Right lobe of liver (tissue), 6 donors: Measurements from ENCODE around the gene PMEL. TPM values are rescaled to one million over a fixed set of nuclear protein-coding genes. Genes with fewer than 3 reads are reported as not detected.
"Not testable (repeated sequence)": the region's sequence is repeated elsewhere in the genome, so short reads cannot be mapped to it uniquely, and the experiment has no call there.

Source experiments
- ATAC-seq, 4 donors: fragments of 200-7000 bp; cut with Tn5 transposase; one replicate each; pipeline ENCODE4 v1.9.1; 2020; ENCODE audit warnings: mild to moderate bottlenecking in 4 of 4, moderate library complexity in 4 of 4
- DNase-seq, 3 donors: peaks; one replicate each; pipeline ENCODE4 v3.0.0-alpha.2; 2020
- H3K27ac ChIP-seq, 3 donors: fragments of 200-600 bp; one replicate each; pipeline ENCODE4 v1.8.0; 2022
- H3K27me3 ChIP-seq, 2 donors: fragments of 200-600 bp; one replicate each; pipeline ENCODE4 v1.8.0; 2022
- H3K36me3 ChIP-seq, 4 donors: fragments of 200-600 bp; sonication (generic) in 1 of 4; one replicate each; pipeline versions ENCODE4 v1.5.1 to v1.8.0; 2017 to 2022; ENCODE audit warnings: control low read depth in 1 of 4
- H3K4me1 ChIP-seq, 4 donors: fragments of 200-600 bp; sonication (generic) in 1 of 4; one replicate each; pipeline versions ENCODE4 v1.5.1 to v1.8.0; 2017 to 2022; ENCODE audit warnings: control low read depth in 1 of 4
- H3K4me3 ChIP-seq, 3 donors: fragments of 200-600 bp; one replicate each; pipeline ENCODE4 v1.8.0; 2022
- H3K9me3 ChIP-seq, 4 donors: fragments of 200-600 bp; sonication (generic) in 1 of 4; one replicate each; pipeline versions ENCODE4 v1.5.1 to v1.8.0; 2017 to 2022; ENCODE audit warnings: control low read depth in 1 of 4
- POLR2A ChIP-seq: fragments of 450-650 bp; IDR thresholded peaks from one replicate; pipeline ENCODE4 v1.6.1; 2017; ENCODE audit warnings: antibody characterized with exemption, mild to moderate bottlenecking
- WGBS: methylation state at CpG from one replicate; pipeline ENCODE4 v1.1.6; 2018; ENCODE audit warnings: low coverage, low lambda C conversion rate; ENCODE audit not compliant: insufficient coverage; ENCODE audit errors: missing lambda C conversion rate; 5-methylcytosine and 5-hydroxymethylcytosine counted together
- intact Hi-C, 2 donors: fragments of 100-400 bp; cut with DNase I; formaldehyde crosslinking; loops; one replicate each; pipeline versions ENCODE4 v1.11.2 to v1.14.1; 2022
- total RNA-seq, 6 experiments: library from RNA; depleted of rRNA in 2 of 6; stranded (reverse); fragments of >200 nt in 2 of 6; fragmentation: NEBNext Ultra II Directional in 3 of 6; extraction: Animal tissue kit (Norgen Biotek cat#: 25700) in 3 of 6; gene quantifications; one replicate each; pipeline versions ENCODE4 v1.1.0 to v1.2.4, GENCODE V29; 2016 to 2023
- TF ChIP-seq, protein P1 (sequence below), 4 donors: fragments of 200-600 bp in 3 of 4; fragments of 450-650 bp in 1 of 4; IDR thresholded peaks; one replicate each; pipeline versions ENCODE4 v1.5.1 to v1.8.0; 2016 to 2022; ENCODE audit warnings: antibody characterized with exemption in 4 of 4, mild to moderate bottlenecking in 2 of 4
- donor health status: DM: no; HTN: yes; CAD: no.
- donor health status: DM: no; HTN: no; CAD: no.
- donor health status: DM: no; HTN: no; CAD: no.
- donor health status: DM: no; HTN: yes; CAD: no.
- donor health status: DM: no; HTN: yes; CAD: no.

The PMEL gene
- total RNA-seq, 6 experiments from 2014 or later = 1.5 to 4.5 (median 2.7) TPM

DNA sequence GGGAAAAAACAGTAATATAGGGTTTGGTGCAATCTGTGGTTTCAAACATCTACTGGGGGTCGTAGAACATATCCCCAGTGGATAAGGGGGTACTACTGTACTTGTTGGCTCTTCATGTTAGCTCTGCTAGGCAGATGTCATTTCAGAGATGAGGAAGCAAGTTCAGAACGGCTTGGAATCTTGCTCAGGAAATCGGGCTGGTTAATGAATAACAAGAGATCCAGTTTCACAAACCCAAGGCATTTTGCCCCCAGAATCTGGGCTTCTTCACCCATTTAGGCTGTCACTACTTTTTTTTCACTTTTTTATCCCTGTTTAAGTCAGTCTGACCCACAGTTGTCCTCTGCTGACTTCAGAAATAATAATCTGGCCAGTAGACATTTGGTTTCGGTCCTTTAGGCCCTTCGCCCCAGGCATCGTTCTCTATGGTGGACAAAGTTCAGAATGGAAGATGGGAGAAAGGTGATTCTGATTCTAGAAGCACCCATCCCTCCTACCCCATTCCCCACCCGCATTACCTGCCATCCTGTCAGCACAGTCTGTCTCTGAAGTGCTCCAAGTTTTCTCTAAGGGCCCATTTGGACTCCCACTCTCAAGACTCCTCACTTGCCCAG lies 35.8 kb upstream of the PMEL start:
- H3K36me3 ChIP-seq = peaks cover 0 to 21% (median 7%) of the 10 kb centered on the region in 4 donors
- ATAC-seq (peak in 3 of 4 donors; percentile 14 to 33 (median 19)), DNase-seq (no peak)
- TF ChIP-seq, protein P1, sequence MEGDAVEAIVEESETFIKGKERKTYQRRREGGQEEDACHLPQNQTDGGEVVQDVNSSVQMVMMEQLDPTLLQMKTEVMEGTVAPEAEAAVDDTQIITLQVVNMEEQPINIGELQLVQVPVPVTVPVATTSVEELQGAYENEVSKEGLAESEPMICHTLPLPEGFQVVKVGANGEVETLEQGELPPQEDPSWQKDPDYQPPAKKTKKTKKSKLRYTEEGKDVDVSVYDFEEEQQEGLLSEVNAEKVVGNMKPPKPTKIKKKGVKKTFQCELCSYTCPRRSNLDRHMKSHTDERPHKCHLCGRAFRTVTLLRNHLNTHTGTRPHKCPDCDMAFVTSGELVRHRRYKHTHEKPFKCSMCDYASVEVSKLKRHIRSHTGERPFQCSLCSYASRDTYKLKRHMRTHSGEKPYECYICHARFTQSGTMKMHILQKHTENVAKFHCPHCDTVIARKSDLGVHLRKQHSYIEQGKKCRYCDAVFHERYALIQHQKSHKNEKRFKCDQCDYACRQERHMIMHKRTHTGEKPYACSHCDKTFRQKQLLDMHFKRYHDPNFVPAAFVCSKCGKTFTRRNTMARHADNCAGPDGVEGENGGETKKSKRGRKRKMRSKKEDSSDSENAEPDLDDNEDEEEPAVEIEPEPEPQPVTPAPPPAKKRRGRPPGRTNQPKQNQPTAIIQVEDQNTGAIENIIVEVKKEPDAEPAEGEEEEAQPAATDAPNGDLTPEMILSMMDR (IDR thresholded peaks at IDR 0.05) = no peak
- no peak for TF ChIP-seq POLR2A
- H3K4me1 ChIP-seq = peaks cover 0 to 36% (median 7%) of the 10 kb centered on the region in 4 donors
- peak overlapping the region in 1 of 3 donors; percentile 13 for H3K4me3 ChIP-seq
- no peaks in the 10 kb centered on the region for H3K27me3 ChIP-seq
- intact Hi-C loops = no loop called here
- WGBS = 26% methylated on average over 7 of the region's 7 CpGs
- no peaks in the 10 kb centered on the region for H3K9me3 ChIP-seq
- peak overlapping the region; percentile 62 to 81 (median 70) for H3K27ac ChIP-seq

DNA sequence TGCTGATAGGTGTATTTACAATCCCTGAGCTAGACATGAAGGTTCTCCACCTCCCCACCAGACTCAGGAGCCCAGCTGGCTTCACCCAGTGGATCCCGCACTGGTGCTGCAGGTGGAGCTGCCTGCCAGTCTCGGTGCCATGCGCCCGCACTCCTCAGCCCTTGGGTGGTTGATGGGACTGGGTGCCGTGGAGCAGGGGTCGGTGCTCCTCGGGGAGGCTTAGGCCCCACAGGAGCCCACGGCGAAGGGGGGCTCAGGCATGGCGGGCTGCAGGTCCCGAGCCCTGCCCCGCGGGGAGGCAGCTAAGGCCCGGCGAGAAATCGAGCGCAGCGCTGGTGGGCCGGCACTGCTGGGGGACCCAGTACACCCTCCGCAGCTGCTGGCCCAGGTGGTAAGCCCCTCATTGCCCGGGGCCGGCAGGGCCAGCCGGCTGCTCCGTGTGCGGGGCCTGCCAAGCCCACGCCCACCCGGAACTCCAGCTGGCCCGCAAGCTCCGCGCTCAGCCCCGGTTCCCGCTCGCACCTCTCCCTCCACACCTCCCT lies 34.2 kb upstream of the PMEL start:
- intact Hi-C loops = loop anchor here (5.0 to 10.0 kb wide), 2 partner anchors 42 to 45 kb away; partner anchors contain the start of gene RPS26 (in 2 of the 2)
- not testable (repeated sequence) for DNase-seq

DNA sequence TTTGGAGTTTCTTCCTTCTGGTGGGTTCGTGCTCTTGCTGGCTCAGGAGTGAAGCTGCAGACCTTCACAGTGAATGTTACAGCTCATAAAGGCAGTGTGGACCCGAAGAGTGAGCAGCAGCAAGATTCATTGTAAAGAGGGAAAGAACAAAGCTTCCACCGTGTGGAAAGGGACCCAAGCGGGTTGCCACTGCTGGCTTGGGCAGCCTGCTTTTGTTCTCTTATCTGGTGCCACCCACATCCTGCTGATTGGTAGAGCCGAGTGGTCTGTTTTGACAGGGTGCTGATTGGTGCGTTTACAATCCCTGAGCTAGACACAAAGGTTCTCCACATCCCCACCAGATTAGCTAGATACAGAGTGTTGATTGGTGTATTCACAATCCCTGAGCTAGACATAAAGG lies 33.7 kb upstream of the PMEL start:
- not testable (repeated sequence) for H3K27ac ChIP-seq, H3K9me3 ChIP-seq, H3K4me3 ChIP-seq, ATAC-seq, DNase-seq, H3K27me3 ChIP-seq
- Histone ChIP-seq H3K36me3 (peaks cover 0 to 21% (median 7%) of the 10 kb centered on the region in 4 donors), H3K4me1 (peaks cover 0 to 52% (median 10%) of the 10 kb centered on the region in 4 donors)
- intact Hi-C loops = loop anchor here (5.0 to 10.0 kb wide), 2 partner anchors 43 to 45 kb away; partner anchors contain the start of gene RPS26 (in 2 of the 2)
- 46% methylated on average over 4 of the region's 6 CpGs for WGBS

More for the DNA sequence above, 34.2 kb upstream of the PMEL start:
- not testable (repeated sequence) for H3K27me3 ChIP-seq, ATAC-seq, H3K9me3 ChIP-seq, H3K27ac ChIP-seq, H3K4me3 ChIP-seq
- peaks cover 0 to 47% (median 10%) of the 10 kb centered on the region in 4 donors for H3K4me1 ChIP-seq
- H3K36me3 ChIP-seq = peaks cover 0 to 21% (median 7%) of the 10 kb centered on the region in 4 donors
- WGBS = no CpG with 5 or more reads among the region's 33 CpGs

DNA sequence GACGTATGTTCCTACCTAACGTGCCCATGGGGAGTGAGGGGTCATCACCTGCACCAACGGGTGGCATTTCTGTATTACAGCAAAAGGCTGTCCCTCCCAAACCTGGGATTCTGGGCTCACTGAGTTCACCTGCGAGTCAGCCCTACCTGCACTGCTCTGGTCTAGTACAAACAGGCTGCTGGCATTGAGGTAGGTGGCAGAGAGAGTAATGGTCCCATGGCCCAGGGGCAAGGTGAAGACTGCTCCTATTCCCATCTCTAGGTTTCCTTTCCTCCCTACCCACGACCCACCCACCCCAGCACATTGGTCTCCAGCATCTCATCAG lies 31.7 kb upstream of the PMEL start:
- H3K36me3 ChIP-seq = peaks cover 0 to 19% (median 6%) of the 10 kb centered on the region in 4 donors
- H3K4me3 ChIP-seq = peak overlapping the region; percentile 64 to 91 (median 70)
- H3K9me3 ChIP-seq = no peaks in the 10 kb centered on the region
- peak overlapping the region; percentile 57 to 87 (median 84) for H3K27ac ChIP-seq
- H3K4me1 ChIP-seq = peaks cover 0 to 53% (median 10%) of the 10 kb centered on the region in 4 donors
- peak; percentile 27 to 54 (median 40) for ATAC-seq
- H3K27me3 ChIP-seq = no peaks in the 10 kb centered on the region
- 0% methylated on average over 2 of the region's 5 CpGs for WGBS
- no peak for DNase-seq
- no peak for TF ChIP-seq POLR2A
- TF ChIP-seq, protein P1 (IDR thresholded peaks at IDR 0.05) = no peak
- intact Hi-C loops = loop anchor here (5.0 to 10.0 kb wide), 2 partner anchors 45 to 47 kb away; partner anchors contain the start of gene RPS26 (in 2 of the 2)

DNA sequence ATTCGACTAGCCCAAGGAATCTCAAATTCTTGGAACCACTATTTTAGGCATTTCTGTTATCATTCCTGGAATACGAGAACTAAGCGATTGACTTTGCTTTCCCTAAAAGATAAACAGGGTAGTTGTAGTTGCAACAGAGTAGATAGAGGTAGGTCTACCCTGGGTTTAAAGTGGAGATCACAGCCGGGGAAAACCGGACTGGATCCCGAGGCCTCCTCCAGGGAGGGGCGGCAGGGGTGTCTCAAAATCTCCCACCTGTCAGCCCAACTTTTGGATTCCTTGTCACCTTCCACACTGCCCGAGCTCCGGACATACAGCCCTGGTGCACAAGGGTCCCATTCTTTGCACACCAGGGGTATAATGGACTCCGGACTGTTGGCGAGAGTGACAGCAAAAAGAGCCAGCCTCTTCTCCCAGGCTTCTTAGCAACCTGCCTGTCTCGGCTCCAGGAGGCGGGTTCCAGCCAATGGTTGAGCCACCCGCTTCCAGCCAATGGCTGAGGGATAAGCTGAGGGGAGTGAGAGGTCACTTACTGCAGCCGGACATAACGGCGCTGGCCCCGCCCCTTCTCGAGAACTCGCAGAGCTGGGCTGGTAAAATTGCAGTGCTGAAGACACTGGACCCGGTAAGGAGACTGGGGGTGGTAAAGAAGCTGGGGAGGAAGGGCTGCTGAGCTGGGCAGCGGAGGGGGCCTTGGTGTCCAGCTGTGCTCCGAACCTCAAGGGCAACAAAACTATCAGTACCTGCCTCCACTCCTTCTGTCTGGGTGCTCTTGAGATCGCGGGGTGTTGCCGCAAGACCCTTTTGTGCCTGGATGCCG lies 31.1 kb upstream of the PMEL start, which contains the start of gene SUOX:
Gene SUOX, plus strand, starts transcription at position 562 of the 820 bp plus-strand sequence. CDS start 4,946 bp downstream, outside the sequence.
- Histone ChIP-seq H3K4me3 (peak within 1 kb of the TSS; percentile 64 to 91 (median 70)), H3K27me3 (no peaks in the 10 kb centered on the region), H3K9me3 (no peaks in the 10 kb centered on the region), H3K4me1 (peaks cover 0 to 48% (median 10%) of the 10 kb centered on the region in 4 donors), H3K36me3 (peaks cover 0 to 25% (median 10%) of the 10 kb centered on the region in 4 donors), H3K27ac (peak within 1 kb of the TSS; percentile 57 to 87 (median 84))
- peak; percentile 66 for TF ChIP-seq POLR2A
- TF ChIP-seq, protein P1 (IDR thresholded peaks at IDR 0.05) = peak in 1 of 4 donors; percentile 8
- peak; percentile 96 to 99 (median 99) for DNase-seq
- ATAC-seq = peak; percentile 95 to 99 (median 95)
- WGBS = 5% methylated on average over 14 of the region's 27 CpGs
- intact Hi-C loops = loop anchor here (5.0 to 10.0 kb wide), 2 partner anchors 45 to 48 kb away; partner anchors contain the start of gene RPS26 (in 2 of the 2)
